ENCODE results near the gene BBOF1. TPM values are rescaled to one million over a fixed set of nuclear protein-coding genes. Genes with fewer than 3 reads are reported as not detected.

The BBOF1 gene
- total RNA-seq, 1 donor from 2014 or later = 8.4 TPM

- H3K9me3 Mint-ChIP-seq = no peaks in the 10 kb centered on the region
- peaks cover under 1% of the 10 kb centered on the region for H3K36me3 Mint-ChIP-seq
- H3K27ac Mint-ChIP-seq = no peak overlapping the region
- no peak for DNase-seq (ENCODE audit: low spot score in 2 of 2, unreplicated experiment in 2 of 2)
- H3K4me1 Mint-ChIP-seq = no peaks in the 10 kb centered on the region
- TF ChIP-seq CTCF (IDR thresholded peaks at IDR 0.05; ENCODE audit: unreplicated experiment) = no peak
- H3K4me3 Mint-ChIP-seq = no peak overlapping the region
- no peaks in the 10 kb centered on the region for H3K27me3 Mint-ChIP-seq (ENCODE audit: low read depth)
Measured at GRCh38 chr14:74077401-74077800, 58.3 kb downstream of the BBOF1 start.

- Mint-ChIP-seq H3K4me3 (no peak overlapping the region), H3K27me3 (ENCODE audit: low read depth) (no peaks in the 10 kb centered on the region), H3K4me1 (peaks cover 15% of the 10 kb centered on the region), H3K9me3 (no peaks in the 10 kb centered on the region), H3K36me3 (no peaks in the 10 kb centered on the region), H3K27ac (no peak overlapping the region)
- TF ChIP-seq CTCF (IDR thresholded peaks at IDR 0.05; ENCODE audit: unreplicated experiment) = no peak
- no peak for DNase-seq (ENCODE audit: low spot score in 2 of 2, unreplicated experiment in 2 of 2)
Measured at GRCh38 chr14:74080820-74081460, 61.8 kb downstream of the BBOF1 start.

- Mint-ChIP-seq H3K36me3 (no peaks in the 10 kb centered on the region), H3K9me3 (no peaks in the 10 kb centered on the region), H3K4me1 (peaks cover 16% of the 10 kb centered on the region), H3K27ac (no peak overlapping the region), H3K27me3 (ENCODE audit: low read depth) (no peaks in the 10 kb centered on the region), H3K4me3 (no peak overlapping the region)
- no peak for DNase-seq (ENCODE audit: low spot score in 2 of 2, unreplicated experiment in 2 of 2)
- no peak for TF ChIP-seq CTCF (IDR thresholded peaks at IDR 0.05; ENCODE audit: unreplicated experiment)
Measured at GRCh38 chr14:74081491-74081890, 62.3 kb downstream of the BBOF1 start.

- Mint-ChIP-seq H3K27me3 (ENCODE audit: low read depth) (no peaks in the 10 kb centered on the region), H3K27ac (peak overlapping the region; percentile 32), H3K4me3 (peak overlapping the region; percentile 95), H3K9me3 (no peaks in the 10 kb centered on the region), H3K36me3 (no peaks in the 10 kb centered on the region), H3K4me1 (peaks cover 18% of the 10 kb centered on the region)
- no peak for TF ChIP-seq CTCF (IDR thresholded peaks at IDR 0.05; ENCODE audit: unreplicated experiment)
- no peak for DNase-seq (ENCODE audit: low spot score in 2 of 2, unreplicated experiment in 2 of 2)
Measured at GRCh38 chr14:74083161-74083560, 64.0 kb downstream of the BBOF1 start.

- H3K36me3 Mint-ChIP-seq = no peaks in the 10 kb centered on the region
- no peak for DNase-seq (ENCODE audit: low spot score in 2 of 2, unreplicated experiment in 2 of 2)
- TF ChIP-seq CTCF (IDR thresholded peaks at IDR 0.05; ENCODE audit: unreplicated experiment) = no peak
- peak overlapping the region; percentile 98 for H3K27ac Mint-ChIP-seq
- H3K4me1 Mint-ChIP-seq = peaks cover 18% of the 10 kb centered on the region
- H3K9me3 Mint-ChIP-seq = no peaks in the 10 kb centered on the region
- H3K27me3 Mint-ChIP-seq (ENCODE audit: low read depth) = no peaks in the 10 kb centered on the region
- peak overlapping the region; percentile 95 for H3K4me3 Mint-ChIP-seq
Measured at GRCh38 chr14:74083784-74084276, 64.7 kb downstream of the BBOF1 start.
